HAP-1 (cell line): ENCODE data around the gene IMMP2L.
"Not testable (repeated sequence)": the region's sequence is repeated elsewhere in the genome, so short reads cannot be mapped to it uniquely, and the experiment has no call there.

Experiments
- DNase-seq, 2 experiments: peaks; one replicate each; pipeline ENCODE4 v3.0.0-alpha.2; 2016 to 2020; ENCODE audit warnings: low spot score in 2 of 2
- H3K27me3 ChIP-seq: fragments of 250-450 bp; sonication (Bioruptor Pico); 2 replicates; pipeline ENCODE4 v1.5.1; 2020; ENCODE audit warnings: low read depth, mild to moderate bottlenecking, moderate library complexity
- H3K36me3 ChIP-seq: fragments of 250-450 bp; sonication (Bioruptor Pico); replicated peaks from 2 replicates; pipeline ENCODE4 v1.5.1; 2020; ENCODE audit warnings: mild to moderate bottlenecking
- H3K4me1 ChIP-seq: fragments of 250-450 bp; sonication (Bioruptor Pico); 2 replicates; pipeline ENCODE4 v1.5.1; 2020; ENCODE audit warnings: mild to moderate bottlenecking
- H3K4me3 ChIP-seq: fragments of 250-450 bp; sonication (Bioruptor Pico); 2 replicates; pipeline ENCODE4 v1.5.1; 2020; ENCODE audit warnings: mild to moderate bottlenecking, moderate library complexity
- H3K9me3 ChIP-seq: fragments of 250-450 bp; sonication (Bioruptor Pico); 2 replicates; pipeline ENCODE4 v1.5.1; 2020; ENCODE audit warnings: mild to moderate bottlenecking, moderate library complexity
- in situ Hi-C: fragments of 300-500 bp; cut with MboI; formaldehyde crosslinking; loops from 3 replicates; pipeline ENCODE4 v1.14.3; 2020; ENCODE audit warnings: low sequenced_read_pairs, inconsistent platforms, mixed read lengths

The IMMP2L gene

GRCh38 chr7:111251365-111251764, 310.9 kb downstream of the IMMP2L start:
- in situ Hi-C loops, H3K9me3 ChIP-seq: not testable (repeated sequence)

GRCh38 chr7:111249807-111250206, 312.5 kb downstream of the IMMP2L start:
- H3K9me3 ChIP-seq, H3K36me3 ChIP-seq, DNase-seq, H3K4me3 ChIP-seq, in situ Hi-C loops, H3K27me3 ChIP-seq: not testable (repeated sequence)
- H3K4me1 ChIP-seq = peaks cover 12% of the 10 kb centered on the region

More at GRCh38 chr7:111251365-111251764, 310.9 kb downstream of the IMMP2L start:
- not testable (repeated sequence) for H3K4me3 ChIP-seq, H3K27me3 ChIP-seq, H3K36me3 ChIP-seq, DNase-seq
- peaks cover 26% of the 10 kb centered on the region for H3K4me1 ChIP-seq

- Histone ChIP-seq H3K4me3 (no peak overlapping the region), H3K4me1 (no peaks in the 10 kb centered on the region), H3K9me3 (no peaks in the 10 kb centered on the region), H3K27me3 (no peaks in the 10 kb centered on the region), H3K36me3 (no peaks in the 10 kb centered on the region)
- in situ Hi-C loops = no loop called here
- DNase-seq = no peak
Observed at GRCh38 chr7:111242141-111242755, 320.0 kb downstream of the IMMP2L start.

- in situ Hi-C loops = no loop called here
- H3K27me3 ChIP-seq = no peaks in the 10 kb centered on the region
- H3K9me3 ChIP-seq = no peaks in the 10 kb centered on the region
- no peak for DNase-seq
- H3K4me1 ChIP-seq = no peaks in the 10 kb centered on the region
- H3K36me3 ChIP-seq = no peaks in the 10 kb centered on the region
- no peak overlapping the region for H3K4me3 ChIP-seq
Observed at GRCh38 chr7:111240371-111240770, 321.9 kb downstream of the IMMP2L start.

GRCh38 chr7:111239437-111239836, 322.9 kb downstream of the IMMP2L start:
- H3K4me3 ChIP-seq = no peak overlapping the region

GRCh38 chr7:111238886-111239285, 323.4 kb downstream of the IMMP2L start:
- no peaks in the 10 kb centered on the region for H3K4me1 ChIP-seq
- in situ Hi-C loops = no loop called here

More at GRCh38 chr7:111239437-111239836, 322.9 kb downstream of the IMMP2L start:
- no peaks in the 10 kb centered on the region for H3K27me3 ChIP-seq
- no peaks in the 10 kb centered on the region for H3K4me1 ChIP-seq
- H3K36me3 ChIP-seq = no peaks in the 10 kb centered on the region
- no peak for DNase-seq
- H3K9me3 ChIP-seq = no peaks in the 10 kb centered on the region
- in situ Hi-C loops = no loop called here

GRCh38 chr7:111235709-111236108, 326.6 kb downstream of the IMMP2L start:
- H3K36me3 ChIP-seq = no peaks in the 10 kb centered on the region
- no peak overlapping the region for H3K4me3 ChIP-seq
- in situ Hi-C loops = no loop called here
- no peak for DNase-seq
- H3K9me3 ChIP-seq = no peaks in the 10 kb centered on the region
- no peaks in the 10 kb centered on the region for H3K4me1 ChIP-seq
- H3K27me3 ChIP-seq = no peaks in the 10 kb centered on the region

More at GRCh38 chr7:111238886-111239285, 323.4 kb downstream of the IMMP2L start:
- no peak for DNase-seq
- H3K4me3 ChIP-seq = no peak overlapping the region
- no peaks in the 10 kb centered on the region for H3K27me3 ChIP-seq
- H3K9me3 ChIP-seq = no peaks in the 10 kb centered on the region
- no peaks in the 10 kb centered on the region for H3K36me3 ChIP-seq

GRCh38 chr7:111232249-111233084, 329.8 kb downstream of the IMMP2L start:
- H3K27me3 ChIP-seq = no peaks in the 10 kb centered on the region
- no peak overlapping the region for H3K4me3 ChIP-seq
- no peaks in the 10 kb centered on the region for H3K36me3 ChIP-seq
- no peaks in the 10 kb centered on the region for H3K4me1 ChIP-seq
- no peak for DNase-seq
- H3K9me3 ChIP-seq = no peaks in the 10 kb centered on the region
- in situ Hi-C loops = no loop called here

GRCh38 chr7:111229916-111230315, 332.4 kb downstream of the IMMP2L start:
- H3K4me3 ChIP-seq = no peak overlapping the region
- no peak for DNase-seq
- in situ Hi-C loops = no loop called here
- no peaks in the 10 kb centered on the region for H3K9me3 ChIP-seq
- H3K4me1 ChIP-seq = no peaks in the 10 kb centered on the region
- no peaks in the 10 kb centered on the region for H3K36me3 ChIP-seq
- H3K27me3 ChIP-seq = no peaks in the 10 kb centered on the region

- Histone ChIP-seq H3K4me3 (no peak overlapping the region), H3K36me3 (no peaks in the 10 kb centered on the region), H3K9me3 (no peaks in the 10 kb centered on the region), H3K4me1 (no peaks in the 10 kb centered on the region), H3K27me3 (no peaks in the 10 kb centered on the region)
- no peak for DNase-seq
- in situ Hi-C loops = no loop called here
Observed at GRCh38 chr7:111229181-111229740, 333.0 kb downstream of the IMMP2L start.

GRCh38 chr7:111228437-111228836, 333.9 kb downstream of the IMMP2L start:
- Histone ChIP-seq H3K36me3 (no peaks in the 10 kb centered on the region), H3K4me1 (no peaks in the 10 kb centered on the region; the same call in 1 of the 2 replicates), H3K4me3 (no peak overlapping the region), H3K27me3 (no peaks in the 10 kb centered on the region), H3K9me3 (no peaks in the 10 kb centered on the region)
- in situ Hi-C loops = no loop called here
- DNase-seq = no peak

- no peak for DNase-seq
- in situ Hi-C loops = no loop called here
- no peak overlapping the region for H3K4me3 ChIP-seq
Observed at GRCh38 chr7:111226800-111227199, 335.5 kb downstream of the IMMP2L start.

GRCh38 chr7:111224354-111225231, 337.7 kb downstream of the IMMP2L start:
- H3K36me3 ChIP-seq = no peaks in the 10 kb centered on the region
- H3K27me3 ChIP-seq = no peaks in the 10 kb centered on the region
- in situ Hi-C loops = no loop called here
- no peaks in the 10 kb centered on the region for H3K9me3 ChIP-seq
- peaks cover 3% of the 10 kb centered on the region; the same call in 1 of the 2 replicates for H3K4me1 ChIP-seq
- no peak overlapping the region for H3K4me3 ChIP-seq
- DNase-seq = no peak

More at GRCh38 chr7:111226800-111227199, 335.5 kb downstream of the IMMP2L start:
- Histone ChIP-seq H3K4me1 (peaks cover 3% of the 10 kb centered on the region; the same call in 1 of the 2 replicates), H3K36me3 (no peaks in the 10 kb centered on the region), H3K9me3 (no peaks in the 10 kb centered on the region), H3K27me3 (no peaks in the 10 kb centered on the region)
